Muscle layer of colon (tissue), 2 donors: Measurements from ENCODE around the gene RPL13A.

Source experiments
- H3K27ac ChIP-seq: one replicate; pipeline ENCODE4 v1.7.0; 2013; ENCODE audit warnings: low read depth, mild to moderate bottlenecking, low read length, moderate library complexity
- H3K27me3 ChIP-seq, 2 donors: one replicate each; pipeline ENCODE4 v1.7.0; 2013; ENCODE audit warnings: low read length in 2 of 2, mild to moderate bottlenecking in 2 of 2; ENCODE audit not compliant: insufficient read depth in 2 of 2, control insufficient read depth in 1 of 2
- H3K36me3 ChIP-seq: one replicate; pipeline ENCODE4 v1.7.0; 2013; ENCODE audit warnings: mild to moderate bottlenecking, low read length; ENCODE audit not compliant: insufficient read depth
- H3K4me1 ChIP-seq: one replicate; pipeline ENCODE4 v1.7.0; 2013; ENCODE audit warnings: mild to moderate bottlenecking, low read length; ENCODE audit not compliant: insufficient read depth
- H3K4me3 ChIP-seq, 2 donors: one replicate each; pipeline ENCODE4 v1.7.0; 2013; ENCODE audit warnings: low read length in 2 of 2, low read depth in 1 of 2, mild to moderate bottlenecking in 1 of 2, moderate library complexity in 1 of 2
- H3K9ac ChIP-seq: one replicate; pipeline ENCODE4 v1.7.0; 2013; ENCODE audit warnings: low read length
- H3K9me3 ChIP-seq: one replicate; pipeline ENCODE4 v1.7.0; 2013; ENCODE audit warnings: mild to moderate bottlenecking, low read length
- donor health status: abdominal sarcoma.
- donor health status: Adenocarcinoma of cecum.

The RPL13A gene

DNA sequence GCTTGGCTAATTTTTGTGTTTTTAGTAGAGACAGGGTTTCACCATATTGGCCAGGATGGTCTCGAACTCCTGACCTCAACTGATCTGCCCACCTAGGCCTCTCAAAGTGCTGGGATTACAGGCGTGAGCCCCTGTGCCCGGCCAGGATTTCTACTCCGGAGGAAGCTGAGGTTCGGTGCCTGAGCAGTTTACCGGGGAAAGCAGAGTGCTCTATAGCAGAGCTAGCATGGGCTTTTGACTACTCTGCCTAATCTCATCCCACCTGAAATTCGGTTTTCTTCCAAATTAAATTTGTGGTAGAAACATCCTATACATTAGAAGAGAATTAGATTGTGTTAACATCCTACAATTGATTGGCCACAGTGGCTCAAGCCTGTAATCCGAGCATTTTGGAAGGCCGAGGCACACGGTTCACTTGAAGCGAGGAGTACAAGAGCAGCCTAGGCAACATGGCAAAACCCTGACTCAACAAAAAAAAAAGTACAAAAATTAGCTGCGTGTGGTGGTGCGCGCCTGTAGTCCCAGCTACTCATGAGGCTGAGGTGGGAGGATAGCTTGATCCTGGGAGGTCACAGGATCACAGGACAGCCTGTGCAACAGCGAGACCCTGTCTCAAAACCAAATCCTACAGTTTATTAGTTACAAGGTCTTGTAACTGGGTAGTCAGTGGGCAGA lies 1.6 kb downstream of the RPL13A start:
- H3K27ac ChIP-seq, result peak overlapping the region; percentile 94

DNA sequence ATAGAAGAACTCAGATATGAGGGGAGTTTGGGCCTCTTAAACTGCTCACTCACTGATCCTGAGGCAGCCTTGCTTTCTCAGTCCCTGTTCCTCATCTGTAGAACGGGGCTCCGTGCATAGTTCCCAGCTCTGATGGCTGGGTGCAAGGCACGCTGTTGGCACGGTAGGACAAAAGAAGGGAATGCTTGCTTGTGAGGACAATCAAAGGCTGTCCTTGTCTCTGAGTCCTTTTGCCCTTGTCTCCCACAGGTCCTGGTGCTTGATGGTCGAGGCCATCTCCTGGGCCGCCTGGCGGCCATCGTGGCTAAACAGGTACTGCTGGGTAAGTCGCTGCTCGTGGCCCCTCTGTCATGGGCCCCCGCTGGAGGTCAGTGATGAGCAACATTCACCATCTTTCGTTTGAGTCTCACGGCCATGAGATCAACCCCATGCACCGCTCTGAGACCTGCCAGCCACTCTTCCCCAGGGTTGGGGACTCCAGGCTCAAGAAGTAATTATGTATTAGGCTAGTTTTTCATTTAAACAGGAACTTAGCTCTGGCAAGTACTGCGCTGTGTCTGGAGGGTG lies 2.3 kb downstream of the RPL13A start:
- H3K9ac ChIP-seq, result peak overlapping the region; percentile 98
- peak overlapping the region; percentile 94 for H3K27ac ChIP-seq
- peaks cover 24% of the 10 kb centered on the region for H3K4me1 ChIP-seq

More for the DNA sequence above, 1.6 kb downstream of the RPL13A start:
- peak overlapping the region; percentile 12 to 100 for H3K4me3 ChIP-seq
- peaks cover 24% of the 10 kb centered on the region for H3K4me1 ChIP-seq
- H3K9me3 ChIP-seq, result no peaks in the 10 kb centered on the region
- no peaks in the 10 kb centered on the region for H3K27me3 ChIP-seq
- peak overlapping the region; percentile 98 for H3K9ac ChIP-seq
- H3K36me3 ChIP-seq, result peaks cover 42% of the 10 kb centered on the region

DNA sequence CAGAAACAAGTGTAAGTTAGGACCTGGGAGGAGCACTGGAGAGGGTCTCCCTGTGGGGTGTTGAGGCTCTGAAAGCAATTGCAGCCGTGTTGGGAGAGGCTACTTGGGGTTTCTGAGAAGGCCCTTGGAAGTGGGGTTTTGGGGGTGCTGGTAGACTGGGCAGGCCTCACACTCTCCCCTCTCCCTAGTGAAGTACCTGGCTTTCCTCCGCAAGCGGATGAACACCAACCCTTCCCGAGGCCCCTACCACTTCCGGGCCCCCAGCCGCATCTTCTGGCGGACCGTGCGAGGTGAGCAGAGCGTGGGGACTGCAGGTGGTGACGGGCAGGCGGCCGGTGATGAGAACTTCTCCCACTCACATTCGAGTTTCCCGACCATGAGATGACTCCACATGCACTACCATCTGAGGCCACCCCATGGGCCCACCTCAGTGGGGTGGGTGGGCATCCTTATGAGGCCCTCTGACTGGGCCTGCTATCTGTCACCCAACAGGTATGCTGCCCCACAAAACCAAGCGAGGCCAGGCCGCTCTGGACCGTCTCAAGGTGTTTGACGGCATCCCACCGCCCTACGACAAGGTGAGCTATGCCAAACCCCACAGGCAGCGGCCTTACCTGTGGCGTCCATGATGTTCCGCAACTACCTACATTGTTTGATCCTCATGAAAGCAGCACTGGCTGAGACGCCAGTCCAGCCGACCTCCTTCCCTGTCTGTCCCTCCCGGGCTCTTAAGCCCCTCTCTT lies 3.0 kb downstream of the RPL13A start:
- peaks cover 42% of the 10 kb centered on the region for H3K36me3 ChIP-seq
- H3K4me3 ChIP-seq, result peak overlapping the region in 1 of 2 donors; percentile 100
- H3K9me3 ChIP-seq, result no peaks in the 10 kb centered on the region
- no peak overlapping the region for H3K9ac ChIP-seq
- H3K27ac ChIP-seq, result no peak overlapping the region
- peaks cover 24% of the 10 kb centered on the region for H3K4me1 ChIP-seq
- no peaks in the 10 kb centered on the region for H3K27me3 ChIP-seq

More for the DNA sequence above, 2.3 kb downstream of the RPL13A start:
- Histone ChIP-seq H3K27me3 (no peaks in the 10 kb centered on the region), H3K4me3 (peak overlapping the region in 1 of 2 donors; percentile 100), H3K9me3 (no peaks in the 10 kb centered on the region), H3K36me3 (peaks cover 42% of the 10 kb centered on the region)

DNA sequence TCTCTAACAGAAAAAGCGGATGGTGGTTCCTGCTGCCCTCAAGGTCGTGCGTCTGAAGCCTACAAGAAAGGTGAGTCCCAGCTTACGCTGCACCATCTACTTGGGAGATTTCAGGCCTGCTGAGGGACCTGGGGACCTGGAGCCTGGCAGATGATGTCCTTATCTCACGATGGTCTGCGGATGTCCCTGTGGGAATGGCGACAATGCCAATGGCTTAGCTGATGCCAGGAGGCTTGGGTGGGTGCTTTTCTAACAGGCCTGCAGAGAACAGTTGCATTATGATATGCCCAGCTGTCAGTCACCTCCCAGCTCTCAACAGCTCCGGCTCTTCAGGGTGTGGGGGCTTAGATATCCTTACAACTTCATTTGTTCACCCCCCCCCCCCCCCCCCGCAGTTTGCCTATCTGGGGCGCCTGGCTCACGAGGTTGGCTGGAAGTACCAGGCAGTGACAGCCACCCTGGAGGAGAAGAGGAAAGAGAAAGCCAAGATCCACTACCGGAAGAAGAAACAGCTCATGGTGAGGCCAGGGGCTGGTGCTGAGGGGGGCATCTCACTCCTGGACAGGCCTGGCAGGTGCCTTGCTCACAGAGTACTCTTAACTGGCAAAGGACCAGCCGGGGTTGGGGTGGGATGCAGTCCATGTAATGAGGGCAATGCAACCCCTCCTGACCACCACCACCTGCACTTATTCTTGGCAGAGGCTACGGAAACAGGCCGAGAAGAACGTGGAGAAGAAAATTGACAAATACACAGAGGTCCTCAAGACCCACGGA lies 3.8 kb downstream of the RPL13A start:
- peaks cover 24% of the 10 kb centered on the region for H3K4me1 ChIP-seq
- no peak overlapping the region for H3K4me3 ChIP-seq
- H3K27me3 ChIP-seq, result no peaks in the 10 kb centered on the region
- no peaks in the 10 kb centered on the region for H3K9me3 ChIP-seq
- H3K27ac ChIP-seq, result no peak overlapping the region
- peaks cover 42% of the 10 kb centered on the region for H3K36me3 ChIP-seq
- H3K9ac ChIP-seq, result no peak overlapping the region

DNA sequence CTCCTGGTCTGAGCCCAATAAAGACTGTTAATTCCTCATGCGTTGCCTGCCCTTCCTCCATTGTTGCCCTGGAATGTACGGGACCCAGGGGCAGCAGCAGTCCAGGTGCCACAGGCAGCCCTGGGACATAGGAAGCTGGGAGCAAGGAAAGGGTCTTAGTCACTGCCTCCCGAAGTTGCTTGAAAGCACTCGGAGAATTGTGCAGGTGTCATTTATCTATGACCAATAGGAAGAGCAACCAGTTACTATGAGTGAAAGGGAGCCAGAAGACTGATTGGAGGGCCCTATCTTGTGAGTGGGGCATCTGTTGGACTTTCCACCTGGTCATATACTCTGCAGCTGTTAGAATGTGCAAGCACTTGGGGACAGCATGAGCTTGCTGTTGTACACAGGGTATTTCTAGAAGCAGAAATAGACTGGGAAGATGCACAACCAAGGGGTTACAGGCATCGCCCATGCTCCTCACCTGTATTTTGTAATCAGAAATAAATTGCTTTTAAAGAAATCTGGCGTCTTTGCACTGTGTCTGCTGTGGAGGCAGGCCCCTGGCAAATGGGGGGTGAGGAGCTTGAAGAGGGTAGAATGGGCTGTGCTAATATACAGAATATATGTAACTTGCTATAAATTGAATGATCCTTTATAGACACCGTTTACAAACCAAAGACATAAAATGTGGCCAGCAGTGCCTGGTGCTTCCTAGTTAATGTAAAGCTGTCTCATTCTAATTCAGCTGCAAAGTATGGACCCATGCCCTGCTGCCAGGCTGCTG lies 4.6 kb downstream of the RPL13A start:
- no peak overlapping the region for H3K4me3 ChIP-seq
- no peak overlapping the region for H3K9ac ChIP-seq
- H3K36me3 ChIP-seq, result peaks cover 42% of the 10 kb centered on the region
- H3K9me3 ChIP-seq, result no peaks in the 10 kb centered on the region
- peaks cover 25% of the 10 kb centered on the region for H3K4me1 ChIP-seq
- H3K27me3 ChIP-seq, result no peaks in the 10 kb centered on the region
- H3K27ac ChIP-seq, result no peak overlapping the region

DNA sequence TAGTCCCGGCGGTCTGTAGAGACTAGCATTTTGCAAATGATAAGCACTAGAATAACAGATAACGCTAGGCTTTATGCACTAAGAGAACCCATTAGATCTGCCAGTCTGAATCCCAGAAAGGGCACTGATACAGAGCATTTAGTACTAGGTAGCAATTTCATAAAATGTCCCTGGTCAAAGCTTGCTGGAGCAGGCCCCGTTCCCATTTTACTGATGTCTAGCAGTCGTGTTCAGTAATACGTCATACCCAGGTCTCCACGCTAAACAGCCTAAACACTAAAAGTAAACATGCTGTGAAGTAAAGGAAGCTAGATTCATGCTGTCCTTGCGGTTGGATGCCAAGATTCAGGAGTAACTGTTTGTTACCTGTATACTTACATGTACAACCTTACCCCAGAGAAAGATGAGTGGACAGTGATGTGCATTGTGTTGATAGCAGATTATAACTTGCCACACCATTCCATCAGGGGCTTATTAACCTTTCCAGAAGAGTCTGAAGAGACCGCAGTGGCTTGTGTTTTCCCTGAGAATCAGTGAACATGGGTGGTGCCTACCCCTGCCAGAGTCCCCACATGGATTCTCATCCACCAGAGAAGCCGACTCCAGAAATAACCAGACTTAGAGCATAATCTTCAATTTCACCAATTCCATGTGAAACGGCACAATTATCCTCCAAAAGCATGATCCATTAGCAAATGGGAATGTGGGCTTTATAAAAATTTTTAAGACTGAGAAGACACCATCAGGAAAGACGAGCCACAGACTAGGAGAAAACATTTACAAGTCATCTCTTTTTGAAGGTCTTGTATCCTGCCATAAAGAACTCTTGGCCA lies 5.4 kb downstream of the RPL13A start:
- H3K4me1 ChIP-seq, result peaks cover 33% of the 10 kb centered on the region
- no peak overlapping the region for H3K27ac ChIP-seq
- peaks cover 50% of the 10 kb centered on the region for H3K36me3 ChIP-seq

DNA sequence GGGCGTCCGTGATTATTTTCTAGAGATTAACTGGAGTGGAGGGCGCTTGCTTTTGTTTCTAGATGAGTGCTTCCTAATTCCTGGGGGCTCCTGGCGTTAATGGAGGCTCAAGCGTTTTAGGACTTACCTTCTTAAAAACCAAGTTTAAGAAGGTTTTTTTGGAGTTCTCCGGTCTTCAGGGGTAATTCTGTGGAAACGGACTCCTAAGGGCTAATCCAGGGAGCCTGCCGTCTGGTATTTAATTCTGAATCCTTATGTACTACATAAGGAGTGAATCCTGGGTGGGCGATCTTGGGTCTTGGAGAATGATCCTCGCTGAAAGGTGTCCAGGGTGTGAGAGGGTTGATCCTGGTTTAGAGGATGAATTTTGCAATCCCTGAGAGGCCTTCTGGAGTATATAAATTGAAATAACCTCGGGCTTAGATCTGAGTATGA lies 9.2 kb downstream of the RPL13A start:
- H3K27me3 ChIP-seq, result no peaks in the 10 kb centered on the region
- H3K9ac ChIP-seq, result peak overlapping the region; percentile 97
- H3K4me3 ChIP-seq, result peak overlapping the region; percentile 86 to 89
- peak overlapping the region; percentile 98 for H3K27ac ChIP-seq
- peaks cover 24% of the 10 kb centered on the region for H3K4me1 ChIP-seq
- H3K9me3 ChIP-seq, result no peaks in the 10 kb centered on the region
- peaks cover 51% of the 10 kb centered on the region for H3K36me3 ChIP-seq

More for the DNA sequence above, 5.4 kb downstream of the RPL13A start:
- Histone ChIP-seq H3K9ac (no peak overlapping the region), H3K4me3 (no peak overlapping the region), H3K9me3 (no peaks in the 10 kb centered on the region), H3K27me3 (no peaks in the 10 kb centered on the region)

DNA sequence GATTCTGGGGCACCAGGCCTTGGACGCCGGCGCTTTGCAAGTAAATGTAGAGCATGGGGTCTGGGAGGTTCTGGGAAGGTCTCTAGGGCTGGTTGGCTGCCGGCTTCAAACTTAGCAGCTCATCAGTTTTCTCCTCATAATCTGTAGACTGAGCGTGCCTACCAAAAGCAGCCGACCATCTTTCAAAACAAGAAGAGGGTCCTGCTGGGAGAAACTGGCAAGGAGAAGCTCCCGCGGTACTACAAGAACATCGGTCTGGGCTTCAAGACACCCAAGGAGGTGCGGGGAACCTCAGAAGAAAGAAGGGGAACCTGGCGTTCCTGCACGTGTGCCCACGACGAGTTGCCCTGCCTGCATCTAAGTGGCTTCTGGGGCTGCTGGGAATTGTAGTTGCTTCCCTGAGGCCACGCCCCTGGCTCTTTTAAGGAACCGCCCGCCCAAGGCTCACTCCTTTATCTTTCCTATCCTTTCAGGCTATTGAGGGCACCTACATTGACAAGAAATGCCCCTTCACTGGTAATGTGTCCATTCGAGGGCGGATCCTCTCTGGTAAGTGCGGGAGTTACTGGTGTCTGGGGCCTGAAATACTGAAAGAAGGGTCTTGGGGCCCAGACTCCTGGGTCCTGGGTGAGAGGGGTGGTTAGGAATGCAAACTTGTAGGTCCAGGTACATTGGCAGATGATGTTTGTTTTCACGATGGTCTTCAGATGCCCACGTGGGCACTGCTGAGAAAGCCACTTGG lies 9.8 kb downstream of the RPL13A start:
- H3K27ac ChIP-seq, result peak overlapping the region; percentile 98
- H3K27me3 ChIP-seq, result no peaks in the 10 kb centered on the region
- peak overlapping the region; percentile 86 to 89 for H3K4me3 ChIP-seq
- H3K9ac ChIP-seq, result peak overlapping the region; percentile 97
- H3K36me3 ChIP-seq, result peaks cover 44% of the 10 kb centered on the region
- H3K4me1 ChIP-seq, result peaks cover 24% of the 10 kb centered on the region
- no peaks in the 10 kb centered on the region for H3K9me3 ChIP-seq

DNA sequence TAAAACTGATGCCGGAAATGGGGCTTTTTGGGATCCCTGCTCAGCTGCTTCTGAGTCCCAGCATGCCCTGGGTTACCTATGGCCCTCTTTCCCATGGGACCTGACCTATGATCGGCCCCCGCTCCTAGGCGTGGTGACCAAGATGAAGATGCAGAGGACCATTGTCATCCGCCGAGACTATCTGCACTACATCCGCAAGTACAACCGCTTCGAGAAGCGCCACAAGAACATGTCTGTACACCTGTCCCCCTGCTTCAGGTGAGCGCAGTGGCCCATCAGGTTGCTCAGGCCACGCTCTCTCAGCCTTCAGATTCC lies 10.3 kb downstream of the RPL13A start:
- peak overlapping the region in 1 of 2 donors; percentile 89 for H3K4me3 ChIP-seq
- H3K4me1 ChIP-seq, result peaks cover 24% of the 10 kb centered on the region
- H3K9ac ChIP-seq, result peak overlapping the region; percentile 42
- no peaks in the 10 kb centered on the region for H3K9me3 ChIP-seq
- no peaks in the 10 kb centered on the region for H3K27me3 ChIP-seq
- H3K27ac ChIP-seq, result no peak overlapping the region
- peaks cover 39% of the 10 kb centered on the region for H3K36me3 ChIP-seq

DNA sequence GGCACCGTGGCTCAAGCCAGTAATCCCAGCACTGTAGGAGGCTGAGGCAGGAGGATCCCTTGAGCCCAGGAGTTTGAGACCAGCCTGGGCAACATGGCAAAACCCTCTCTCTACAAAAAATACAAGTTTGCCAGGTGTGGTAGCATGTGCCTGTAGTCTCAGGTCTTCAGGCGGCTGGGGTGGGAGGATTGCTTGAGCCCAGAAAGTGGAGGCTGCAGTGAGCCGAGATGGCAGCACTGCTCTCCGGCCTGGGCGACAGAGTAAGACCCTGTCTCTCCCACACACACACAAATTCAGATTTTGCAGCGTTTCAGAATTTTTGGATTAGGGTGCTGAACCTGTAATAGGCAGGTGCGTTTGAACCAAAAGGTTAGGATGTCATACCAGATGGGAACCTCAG lies 11.1 kb downstream of the RPL13A start:
- H3K9me3 ChIP-seq, result no peaks in the 10 kb centered on the region
- H3K27ac ChIP-seq, result no peak overlapping the region
- H3K4me1 ChIP-seq, result peaks cover 24% of the 10 kb centered on the region
- no peak overlapping the region for H3K9ac ChIP-seq
- H3K36me3 ChIP-seq, result peaks cover 34% of the 10 kb centered on the region
- H3K4me3 ChIP-seq, result no peak overlapping the region
- H3K27me3 ChIP-seq, result no peaks in the 10 kb centered on the region
